NOMO-1 treated with DMSO at 0.1 percent for 48 hours (cell line): ENCODE data around the gene IAH1.

Experiments used
- DNase-seq: peaks from one replicate; lab custom pipeline; 2025; ENCODE audit not compliant: unreplicated experiment; lab: John Stamatoyannopoulos, UW

The IAH1 gene

DNA sequence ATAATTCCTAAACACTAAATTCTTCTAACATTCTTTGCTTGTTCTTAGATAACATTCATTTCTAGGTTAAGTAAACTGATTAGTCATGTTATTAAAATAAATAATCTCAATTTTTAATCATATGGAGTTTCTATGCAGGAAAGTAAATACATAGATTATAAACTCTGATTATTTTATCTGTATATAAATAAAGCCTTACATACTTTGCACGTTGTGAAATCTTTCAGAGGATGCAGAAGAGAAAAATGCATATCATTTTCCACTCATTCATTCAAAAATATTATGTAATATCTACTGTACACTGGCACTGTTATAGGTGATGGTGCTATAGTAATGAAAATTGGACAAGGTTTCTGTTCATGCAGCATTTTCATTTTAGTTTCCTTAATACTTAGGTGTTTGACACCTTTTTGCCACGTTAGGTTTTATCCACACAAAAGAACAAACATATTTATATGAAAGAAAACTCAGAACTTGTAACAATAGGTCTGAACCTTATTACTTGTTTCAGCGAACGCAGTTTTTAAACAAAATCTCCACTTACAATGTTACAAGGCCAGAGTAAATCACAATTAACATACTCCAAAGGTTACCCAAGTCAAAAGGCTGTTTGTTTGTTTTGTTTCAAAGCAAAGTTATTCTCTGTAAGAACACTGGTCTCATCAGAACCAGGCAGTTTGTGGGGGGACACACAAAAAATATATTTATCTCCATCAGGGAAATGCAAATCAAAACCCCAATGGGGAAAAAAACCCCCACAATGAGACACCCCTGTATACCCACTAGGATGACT is 53.8 kb downstream of the IAH1 start:
- DNase-seq = no peak

DNA sequence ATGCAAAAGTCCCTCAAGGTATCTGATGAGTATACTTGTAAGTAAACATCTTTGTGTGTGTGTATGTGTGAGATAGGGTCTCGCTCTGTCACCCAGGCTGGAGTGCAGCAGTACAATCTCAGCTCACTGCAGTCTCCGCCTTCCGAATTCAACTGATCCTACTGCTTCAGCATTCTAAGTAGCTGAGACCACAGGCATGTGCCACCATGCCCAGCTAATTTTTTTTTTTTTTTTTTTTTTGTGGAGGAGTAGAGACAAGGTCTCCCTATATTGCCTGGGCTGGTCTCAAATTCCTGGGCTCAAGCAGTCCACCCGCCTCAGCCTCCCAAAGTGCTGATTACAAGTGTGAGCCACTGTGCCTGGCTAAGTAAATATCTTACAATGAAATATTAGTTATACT is 58.1 kb downstream of the IAH1 start:
- DNase-seq = no peak

DNA sequence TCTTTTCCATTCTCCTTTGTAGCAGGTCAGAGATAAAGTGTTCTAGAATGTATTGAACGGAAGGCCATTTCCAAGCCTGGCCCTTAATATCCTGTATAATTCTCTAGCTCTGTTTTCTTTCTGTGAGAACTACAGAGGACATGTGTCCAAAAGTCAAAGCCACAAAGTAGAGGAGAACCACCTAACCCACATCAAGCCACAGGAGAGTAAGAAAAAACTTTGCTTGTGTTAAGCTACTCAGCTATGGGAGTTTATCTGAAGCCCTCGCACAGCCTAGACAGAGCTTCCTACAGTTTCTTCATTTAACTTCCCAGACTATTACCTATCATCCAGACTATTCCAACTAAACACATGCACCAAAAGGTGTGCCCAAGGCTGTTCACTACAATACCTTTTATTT is 59.3 kb downstream of the IAH1 start:
- DNase-seq = no peak

DNA sequence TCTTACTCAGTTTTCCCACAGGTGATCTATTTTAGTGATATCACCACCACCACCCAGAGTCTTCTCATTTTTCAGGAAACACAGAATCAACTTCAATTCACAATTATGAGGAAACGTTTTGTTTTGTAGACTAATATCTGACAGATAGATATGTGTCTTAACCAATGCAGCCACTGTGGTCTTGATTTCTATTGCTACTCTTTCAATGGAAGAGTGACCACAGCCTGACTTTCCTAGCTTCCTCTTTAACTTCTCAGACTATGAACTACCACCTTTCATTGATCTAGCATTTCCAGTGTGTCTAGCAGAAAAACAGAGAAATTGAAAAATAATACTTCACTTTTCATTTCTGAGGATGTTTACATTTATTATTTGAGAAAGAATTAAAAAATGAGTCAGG is 60.8 kb downstream of the IAH1 start:
- peak; percentile 43 for DNase-seq

DNA sequence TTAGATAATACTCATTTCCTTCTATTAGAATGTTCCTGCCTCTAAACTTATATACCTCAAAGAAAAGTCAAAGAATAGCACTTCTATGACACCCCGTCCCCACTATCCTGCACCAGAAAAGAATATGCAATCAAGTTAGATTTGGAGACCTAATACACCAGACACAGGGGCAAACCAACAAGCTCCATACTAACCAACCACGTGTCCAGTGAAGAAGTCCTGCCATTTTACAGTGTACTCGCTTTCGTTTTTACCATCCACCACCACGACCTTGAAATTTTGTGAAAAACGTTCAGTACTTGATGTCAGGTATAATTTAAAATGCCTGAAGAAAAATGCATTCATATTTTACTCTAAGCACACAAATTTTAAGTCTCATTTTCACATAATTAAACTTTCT is 62.2 kb downstream of the IAH1 start:
- DNase-seq = no peak

DNA sequence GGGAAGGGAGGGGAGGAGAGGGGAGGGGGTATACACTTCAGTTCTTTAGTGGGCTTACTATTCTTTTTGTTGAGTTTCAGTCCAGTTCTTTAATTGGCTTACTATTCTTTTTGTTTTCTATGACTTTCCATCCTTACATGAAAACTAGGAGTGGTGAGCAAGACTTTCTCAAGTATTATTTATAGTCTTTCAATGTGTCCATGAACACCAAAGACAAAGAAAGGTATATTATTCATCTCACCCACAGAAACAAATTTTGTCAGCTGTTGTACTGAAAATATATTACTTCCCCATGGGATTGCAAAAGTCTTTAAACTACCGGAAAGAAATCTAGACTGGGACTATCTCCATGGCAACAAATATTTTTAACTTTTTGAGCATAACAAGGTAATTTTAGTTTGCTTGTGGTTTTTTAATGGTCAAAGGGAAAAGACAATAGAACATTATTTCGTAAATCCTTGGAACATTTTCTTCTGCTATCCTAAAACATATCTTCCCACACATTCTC is 63.7 kb downstream of the IAH1 start:
- DNase-seq = peak; percentile 96
